Nephron progenitor cell (in vitro differentiated cells): ENCODE results near the gene MGRN1.

Source experiments
- DNase-seq: peaks from one replicate; pipeline ENCODE4 v3.0.0; 2021
- H3K27ac Mint-ChIP-seq: 2 replicates; pipeline ENCODE4 v1.8.0; 2021; ENCODE audit warnings: mild to moderate bottlenecking, moderate library complexity, mixed read lengths
- H3K27me3 Mint-ChIP-seq: 2 replicates; pipeline ENCODE4 v1.8.0; 2021; ENCODE audit warnings: mild to moderate bottlenecking, low read depth, mixed read lengths; ENCODE audit not compliant: poor library complexity
- H3K36me3 Mint-ChIP-seq: 2 replicates; pipeline ENCODE4 v1.8.0; 2021; ENCODE audit warnings: low read depth, mixed read lengths
- H3K4me1 Mint-ChIP-seq: 2 replicates; pipeline ENCODE4 v1.8.0; 2021; ENCODE audit warnings: mixed read lengths
- H3K4me3 Mint-ChIP-seq: 2 replicates; pipeline ENCODE4 v1.8.0; 2021; ENCODE audit warnings: mild to moderate bottlenecking, moderate library complexity, mixed read lengths
- H3K9me3 Mint-ChIP-seq: 2 replicates; pipeline ENCODE4 v1.8.0; 2021; ENCODE audit warnings: mild to moderate bottlenecking, moderate library complexity, mixed read lengths
- TF ChIP-seq, protein P1 (sequence below): fragments of 200-600 bp; sonication (generic); IDR thresholded peaks from 2 replicates; pipeline ENCODE4 v1.5.0; 2021; ENCODE audit warnings: antibody characterized with exemption

The MGRN1 gene

GRCh38 chr16:4700997-4701743 lies 76.5 kb downstream of the MGRN1 start:
- TF ChIP-seq, protein P1, sequence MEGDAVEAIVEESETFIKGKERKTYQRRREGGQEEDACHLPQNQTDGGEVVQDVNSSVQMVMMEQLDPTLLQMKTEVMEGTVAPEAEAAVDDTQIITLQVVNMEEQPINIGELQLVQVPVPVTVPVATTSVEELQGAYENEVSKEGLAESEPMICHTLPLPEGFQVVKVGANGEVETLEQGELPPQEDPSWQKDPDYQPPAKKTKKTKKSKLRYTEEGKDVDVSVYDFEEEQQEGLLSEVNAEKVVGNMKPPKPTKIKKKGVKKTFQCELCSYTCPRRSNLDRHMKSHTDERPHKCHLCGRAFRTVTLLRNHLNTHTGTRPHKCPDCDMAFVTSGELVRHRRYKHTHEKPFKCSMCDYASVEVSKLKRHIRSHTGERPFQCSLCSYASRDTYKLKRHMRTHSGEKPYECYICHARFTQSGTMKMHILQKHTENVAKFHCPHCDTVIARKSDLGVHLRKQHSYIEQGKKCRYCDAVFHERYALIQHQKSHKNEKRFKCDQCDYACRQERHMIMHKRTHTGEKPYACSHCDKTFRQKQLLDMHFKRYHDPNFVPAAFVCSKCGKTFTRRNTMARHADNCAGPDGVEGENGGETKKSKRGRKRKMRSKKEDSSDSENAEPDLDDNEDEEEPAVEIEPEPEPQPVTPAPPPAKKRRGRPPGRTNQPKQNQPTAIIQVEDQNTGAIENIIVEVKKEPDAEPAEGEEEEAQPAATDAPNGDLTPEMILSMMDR, result no peak
- Mint-ChIP-seq H3K4me1 (peaks cover 58% of the 10 kb centered on the region), H3K4me3 (no peak overlapping the region), H3K27ac (no peak overlapping the region), H3K9me3 (no peaks in the 10 kb centered on the region), H3K36me3 (peaks cover 23% of the 10 kb centered on the region), H3K27me3 (no peaks in the 10 kb centered on the region)
- DNase-seq, result no peak

DNA sequence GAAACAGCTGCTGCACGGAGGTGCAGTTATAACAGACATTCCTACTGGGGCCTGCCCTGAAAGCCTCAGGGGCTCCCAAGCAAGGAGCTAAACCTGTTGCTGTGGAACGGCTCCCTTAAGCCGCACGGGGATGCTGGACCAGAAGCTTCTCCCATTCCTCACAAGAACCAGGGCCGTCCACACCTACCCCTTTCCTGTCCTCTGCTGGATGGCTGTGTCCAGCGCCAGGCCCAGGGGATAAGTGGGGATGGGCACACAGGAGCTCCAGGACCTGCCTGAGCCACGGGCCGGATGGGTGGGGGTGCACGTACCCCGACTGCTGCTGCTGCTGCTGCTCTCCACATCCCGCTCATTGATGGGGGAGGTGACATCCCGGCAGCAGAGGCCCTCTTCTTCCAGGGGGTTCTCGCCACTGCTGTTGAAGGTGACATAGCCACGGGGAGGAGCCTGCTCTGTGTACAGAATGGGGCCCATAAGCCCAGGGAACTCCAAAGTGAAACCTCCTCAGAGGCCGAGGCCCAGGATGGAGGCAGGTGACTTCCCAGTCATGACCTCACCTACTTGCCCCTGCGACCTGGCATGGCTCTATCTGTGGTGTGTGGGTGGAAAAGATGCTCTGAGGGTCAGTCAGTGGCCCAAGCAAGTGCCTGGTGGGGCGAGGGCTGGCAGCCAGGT lies 77.3 kb downstream of the MGRN1 start:
- Mint-ChIP-seq H3K27ac (peak overlapping the region; percentile 92), H3K27me3 (no peaks in the 10 kb centered on the region), H3K4me1 (peaks cover 58% of the 10 kb centered on the region), H3K9me3 (no peaks in the 10 kb centered on the region), H3K36me3 (peaks cover 29% of the 10 kb centered on the region), H3K4me3 (no peak overlapping the region)
- TF ChIP-seq, protein P1, result no peak
- no peak for DNase-seq

GRCh38 chr16:4702466-4702808 lies 77.8 kb downstream of the MGRN1 start:
- Mint-ChIP-seq H3K36me3 (peaks cover 33% of the 10 kb centered on the region), H3K9me3 (no peaks in the 10 kb centered on the region), H3K27ac (peak overlapping the region; percentile 92), H3K27me3 (no peaks in the 10 kb centered on the region), H3K4me3 (no peak overlapping the region), H3K4me1 (peaks cover 60% of the 10 kb centered on the region)
- TF ChIP-seq, protein P1, result no peak
- no peak for DNase-seq

DNA sequence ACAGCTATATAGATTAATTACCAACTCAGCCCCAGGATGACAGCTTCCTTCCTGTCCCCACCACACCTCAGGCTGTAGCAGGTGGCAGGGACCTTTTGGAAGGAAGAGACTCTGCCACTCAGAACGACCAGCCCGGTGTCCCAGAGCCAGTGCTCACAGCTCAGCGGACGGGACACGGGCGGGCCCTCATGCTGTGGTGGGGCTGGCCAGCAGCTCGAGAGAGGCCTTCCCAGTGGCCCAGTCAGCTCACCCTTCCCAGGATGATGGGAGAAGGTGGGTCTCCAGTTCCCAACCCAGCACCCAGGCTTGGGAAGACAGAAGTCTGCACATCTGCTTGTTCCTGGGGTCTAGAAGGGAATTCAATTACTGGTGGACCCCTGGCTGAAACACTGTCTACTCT lies 79.3 kb downstream of the MGRN1 start:
- no peaks in the 10 kb centered on the region for H3K9me3 Mint-ChIP-seq
- TF ChIP-seq, protein P1, result no peak
- H3K36me3 Mint-ChIP-seq, result peaks cover 48% of the 10 kb centered on the region
- no peak overlapping the region for H3K4me3 Mint-ChIP-seq
- H3K27ac Mint-ChIP-seq, result peak overlapping the region; percentile 25
- peaks cover 63% of the 10 kb centered on the region for H3K4me1 Mint-ChIP-seq
- DNase-seq, result no peak
- H3K27me3 Mint-ChIP-seq, result no peaks in the 10 kb centered on the region

- DNase-seq, result no peak
- TF ChIP-seq, protein P1, result no peak
- Mint-ChIP-seq H3K9me3 (no peaks in the 10 kb centered on the region), H3K27ac (peak overlapping the region; percentile 61), H3K27me3 (no peaks in the 10 kb centered on the region), H3K4me3 (no peak overlapping the region), H3K4me1 (peaks cover 58% of the 10 kb centered on the region), H3K36me3 (peaks cover 47% of the 10 kb centered on the region)
Measured at GRCh38 chr16:4704491-4704890, 79.9 kb downstream of the MGRN1 start.
